Ureter (tissue), 1 donor: Measurements from ENCODE around the gene HCN1. TPM values are rescaled to one million over a fixed set of nuclear protein-coding genes. Genes with fewer than 3 reads are reported as not detected.
"Not testable (repeated sequence)": the region's sequence is repeated elsewhere in the genome, so short reads cannot be mapped to it uniquely, and the experiment has no call there.

ENCODE experiments used
- DNase-seq: peaks from one replicate; pipeline ENCODE4 v3.0.0-alpha.2; 2020; ENCODE audit warnings: low spot score
- total RNA-seq: library from RNA; stranded (reverse); gene quantifications from one replicate; pipeline ENCODE4 v1.2.4, GENCODE V29; 2023
- donor health status: DM: yes; HTN: yes; CAD: no.

HCN1 gene
- total RNA-seq, 1 donor from 2014 or later, result not detected

DNA sequence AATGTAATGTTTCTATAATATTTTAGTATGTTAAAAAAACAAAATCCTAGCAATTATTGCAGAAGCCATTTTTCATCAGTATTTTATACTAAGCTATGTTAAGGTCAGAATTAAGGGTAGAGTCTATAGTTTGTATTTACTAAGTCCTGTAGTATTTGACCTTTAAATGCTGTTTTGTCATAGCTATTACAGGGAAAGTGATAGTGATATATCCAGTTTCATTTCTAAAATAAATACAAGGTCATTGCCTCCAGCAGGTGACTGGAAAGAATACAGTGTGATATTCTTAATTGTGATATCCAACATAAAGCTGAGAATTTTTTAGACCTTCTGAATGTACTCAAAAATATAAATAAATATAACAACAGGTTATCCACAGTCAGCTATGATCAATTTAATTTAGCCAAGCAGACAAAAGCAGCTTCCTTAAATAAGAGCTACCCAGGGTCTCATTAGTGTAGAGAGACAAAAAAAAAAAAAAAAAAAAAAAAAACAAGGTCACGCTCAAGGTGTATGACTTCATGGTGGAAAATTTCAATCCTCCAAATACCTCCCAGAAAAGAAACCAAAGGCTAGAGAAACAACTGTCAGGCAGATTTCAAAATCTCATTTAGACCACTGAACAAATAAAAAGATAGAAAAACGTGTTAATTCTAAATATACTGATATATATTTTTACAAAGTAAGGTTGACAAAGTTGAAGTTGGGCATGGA, 278.7 kb downstream of the HCN1 start:
- no peak for DNase-seq

DNA sequence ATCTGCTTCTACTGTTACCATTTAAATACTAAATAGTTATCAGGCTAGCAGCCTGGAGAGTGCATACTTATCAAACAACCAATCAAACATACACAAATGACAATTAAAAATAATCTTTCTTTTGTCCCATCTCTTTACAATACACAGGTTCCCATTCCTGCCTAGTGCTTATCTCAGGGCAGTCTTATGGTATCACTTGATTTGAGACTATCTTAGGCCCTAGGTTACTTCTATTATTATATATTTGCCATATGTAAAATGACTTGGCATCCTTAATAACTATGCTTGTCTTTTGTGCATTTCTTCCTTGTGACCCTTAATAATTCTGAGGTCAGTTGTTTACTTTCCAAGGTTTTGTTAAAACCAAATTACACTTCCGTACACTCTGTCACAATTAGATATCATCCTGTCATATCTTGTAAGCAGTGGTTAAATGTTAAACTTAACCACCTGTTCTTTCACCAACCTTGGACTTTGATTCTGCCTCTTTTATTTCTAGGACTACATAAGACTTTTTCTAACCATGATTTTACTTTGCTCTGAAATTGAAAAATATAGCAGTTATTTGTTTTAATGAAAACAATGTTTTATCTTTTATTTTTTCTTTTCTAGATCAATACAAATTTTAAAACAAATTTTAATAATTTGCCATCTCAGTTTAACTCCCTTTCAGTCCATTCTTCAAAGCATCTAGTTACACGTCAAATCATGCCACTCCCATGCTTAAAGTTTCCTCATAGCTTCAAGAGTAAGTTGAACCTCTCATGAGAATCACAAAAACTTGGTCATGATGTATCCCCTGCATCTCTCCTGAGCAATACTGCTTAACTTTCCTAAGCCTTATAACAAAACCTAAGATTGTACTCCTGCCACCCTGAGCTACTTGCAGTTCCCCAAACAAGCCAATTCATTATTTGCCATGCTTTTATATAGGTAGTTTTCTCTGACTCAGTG, 281.3 kb downstream of the HCN1 start:
- DNase-seq, result no peak

DNA sequence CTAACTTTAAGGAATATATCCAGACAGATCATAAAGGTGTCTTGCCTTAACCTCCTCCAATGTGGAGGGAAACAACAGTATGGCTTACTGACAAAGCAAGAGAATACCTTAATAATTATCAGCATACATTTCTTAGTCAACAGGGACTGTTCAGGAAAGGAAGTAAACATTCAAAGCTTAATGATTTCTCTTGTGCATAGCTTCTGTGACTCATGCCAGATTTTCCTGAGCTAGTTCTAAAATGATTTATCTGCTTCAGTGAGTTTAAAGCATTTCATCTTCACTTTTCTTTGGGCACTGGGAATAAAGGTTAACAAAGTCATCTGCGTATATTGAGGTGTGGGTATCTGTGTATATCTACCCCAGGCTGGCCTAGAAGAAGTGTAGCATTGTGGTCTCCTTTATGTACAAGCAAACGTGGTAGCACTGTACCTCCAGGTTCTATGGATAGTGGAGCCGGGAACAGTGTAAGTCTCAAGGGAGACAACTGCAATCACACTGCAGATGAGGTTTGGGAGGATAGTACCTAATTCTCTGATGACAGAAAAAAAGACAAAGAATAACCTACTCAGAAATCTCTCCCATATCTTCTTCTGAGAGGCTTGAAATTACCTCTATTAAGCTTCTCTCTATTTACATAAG, 284.1 kb downstream of the HCN1 start:
- DNase-seq, result no peak

DNA sequence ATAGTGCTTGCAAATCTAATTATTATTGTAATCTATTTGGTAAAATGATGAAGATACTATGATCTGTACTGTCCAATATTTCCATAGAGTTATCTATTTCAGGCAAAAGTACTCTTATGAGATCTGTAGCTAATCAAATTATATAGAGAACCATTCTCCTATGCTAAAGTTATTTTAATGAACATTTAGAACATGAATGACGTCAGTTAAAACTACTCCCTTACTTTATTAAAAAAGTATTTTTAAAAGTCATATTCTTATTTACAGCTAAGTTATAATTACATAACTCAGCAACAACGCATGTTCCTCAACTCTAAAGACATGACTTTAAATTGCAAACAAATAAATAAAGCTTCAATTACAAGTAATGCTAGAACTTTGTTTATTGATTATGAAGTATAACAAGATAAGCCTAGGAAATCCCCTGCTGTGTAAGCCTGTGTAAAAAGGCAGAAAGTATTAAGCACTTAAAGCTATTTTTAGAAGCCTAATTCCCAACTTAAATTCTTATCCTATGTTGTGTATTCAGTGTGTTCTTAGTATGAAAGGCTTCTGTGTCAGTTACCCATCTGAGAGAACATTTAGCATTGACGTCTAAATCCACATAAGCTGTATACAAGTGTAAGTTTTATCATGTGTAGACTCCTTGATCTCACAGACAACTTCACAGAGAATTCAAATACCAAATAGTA, 285.7 kb downstream of the HCN1 start:
- DNase-seq, result no peak

DNA sequence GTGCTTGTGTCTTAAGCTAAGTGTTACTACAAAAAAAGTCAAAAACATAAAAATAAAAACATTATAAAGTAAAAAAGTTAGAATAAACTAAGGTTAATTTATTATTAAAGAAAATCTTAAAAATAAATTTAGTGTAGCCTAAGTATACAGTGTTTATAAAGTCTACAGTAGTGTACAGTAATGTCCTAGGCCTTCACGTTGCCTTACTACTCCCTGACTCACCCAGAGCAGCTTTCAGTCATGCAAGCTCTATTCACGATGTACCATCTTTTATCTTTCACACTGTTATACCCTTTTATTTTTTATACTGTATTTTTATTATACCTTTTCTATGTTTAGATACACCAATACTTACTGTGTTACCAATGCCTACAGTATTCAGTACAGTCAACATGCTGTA, 288.1 kb downstream of the HCN1 start:
- no peak for DNase-seq

DNA sequence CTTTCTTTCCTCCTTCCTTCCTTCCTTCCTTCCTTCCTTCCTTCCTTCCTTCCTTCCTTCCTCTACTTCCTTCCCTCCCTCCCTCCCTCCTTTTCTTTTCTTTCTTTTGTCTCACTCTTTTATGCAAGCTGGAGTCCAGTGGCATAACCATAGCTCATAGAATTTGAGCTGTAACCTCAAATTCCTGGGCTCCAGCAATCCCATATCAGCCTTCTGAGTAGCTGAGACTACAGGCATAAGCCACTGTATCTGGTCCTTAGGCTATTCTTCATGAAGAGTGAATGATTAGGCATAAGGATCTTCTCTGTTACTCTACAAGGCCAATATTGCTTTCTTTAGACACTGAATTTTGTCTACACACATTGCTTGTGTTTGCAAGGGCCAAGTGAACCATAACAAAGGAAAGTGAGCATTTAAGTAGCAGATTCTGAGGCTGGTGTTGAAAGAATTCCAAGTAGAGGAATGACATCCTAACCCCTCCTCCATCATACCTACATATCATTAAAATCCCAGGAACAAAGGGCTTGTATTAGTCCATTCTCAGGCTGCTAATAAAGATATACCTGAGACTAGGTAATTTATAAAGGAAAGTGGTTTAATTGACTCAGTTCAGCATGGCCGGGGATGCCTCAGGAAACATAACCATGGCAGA, 293.2 kb downstream of the HCN1 start:
- DNase-seq, result no peak

DNA sequence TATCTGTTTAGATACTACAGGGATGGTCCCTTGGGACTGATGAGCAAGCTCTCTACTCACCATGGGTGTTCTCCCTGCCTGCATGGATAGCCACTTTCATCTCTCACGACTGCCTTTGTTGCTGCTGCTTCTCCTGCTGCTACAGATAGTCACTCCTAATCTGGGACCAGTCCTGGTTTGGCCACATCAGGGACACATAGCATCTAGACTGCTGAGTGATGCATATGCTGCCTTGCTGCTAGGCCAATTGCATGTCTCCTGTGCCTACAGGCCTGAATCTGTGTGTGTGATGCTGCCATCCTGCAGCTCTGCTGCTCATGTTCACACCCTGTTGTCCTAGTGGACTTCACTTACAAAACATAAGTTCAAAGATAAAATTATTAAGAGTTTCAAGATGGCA, 297.1 kb downstream of the HCN1 start:
- no peak for DNase-seq

DNA sequence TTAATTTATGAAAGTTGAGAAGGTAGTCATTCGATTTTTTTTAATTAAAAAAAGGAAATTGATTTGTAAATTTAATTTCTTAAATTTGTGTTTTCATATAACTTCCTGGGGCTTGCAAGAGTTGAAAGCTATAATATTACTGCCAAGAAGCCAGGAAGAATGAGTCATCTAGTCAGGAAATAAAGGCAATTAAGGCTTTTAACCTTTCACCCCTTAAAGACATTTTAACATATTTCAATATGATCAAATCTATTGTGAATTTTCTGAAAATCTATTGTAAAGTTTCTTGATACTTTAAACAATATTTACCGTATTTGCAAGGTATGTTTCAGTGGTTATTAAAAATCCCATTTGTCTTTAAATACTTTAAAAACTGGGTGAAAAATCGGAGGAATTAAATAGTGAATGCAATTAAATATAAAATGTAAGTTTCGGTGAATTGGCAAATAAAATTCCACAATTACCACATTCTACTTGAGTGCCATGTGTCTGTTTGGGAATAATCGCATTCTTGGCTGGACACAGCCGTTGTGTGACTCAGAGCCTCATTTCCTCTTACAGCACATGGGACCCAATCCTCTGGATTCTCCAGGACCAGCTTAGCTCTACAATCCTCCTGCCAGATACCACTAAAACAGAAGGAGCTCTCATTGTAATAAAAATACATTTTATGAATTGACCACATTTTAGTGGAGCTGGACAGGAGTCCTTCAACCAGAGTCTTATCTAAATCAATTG, 310.7 kb downstream of the HCN1 start:
- no peak for DNase-seq

DNA sequence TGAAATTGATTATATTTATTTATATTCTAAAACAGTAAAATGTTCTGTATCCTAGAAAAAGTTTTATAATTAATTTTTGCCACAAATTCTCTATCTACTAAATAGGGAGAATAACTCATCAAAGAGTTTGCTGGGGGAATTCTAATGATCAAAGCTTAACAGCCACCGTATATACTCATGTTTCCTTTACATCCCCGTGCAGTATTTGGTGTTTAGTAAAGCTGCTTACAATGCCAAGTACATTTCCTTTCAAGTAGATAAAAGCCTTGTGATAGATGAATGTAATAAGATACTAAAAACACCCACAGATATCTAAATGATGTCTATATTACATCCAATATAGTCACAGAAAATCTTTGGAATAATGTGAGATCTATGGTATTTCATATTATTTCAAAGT, 312.2 kb downstream of the HCN1 start:
- DNase-seq, result no peak

DNA sequence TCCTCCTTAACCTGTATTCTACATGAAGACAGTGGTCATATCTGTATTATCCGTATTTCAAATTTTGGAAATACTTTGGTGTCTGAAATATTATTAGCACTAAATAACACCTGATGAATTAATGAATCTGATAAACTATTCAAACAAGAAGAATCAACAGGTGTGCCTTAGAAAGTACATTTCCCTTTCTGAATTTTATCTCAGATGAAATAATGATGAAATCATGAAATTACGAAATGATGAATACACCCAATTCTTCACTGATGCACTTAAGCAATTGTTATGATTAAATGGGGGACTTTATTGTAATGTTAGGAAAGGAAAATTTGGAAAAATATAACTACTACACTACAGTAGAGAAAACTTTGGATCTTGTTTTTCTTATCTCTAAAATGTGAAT, 313.6 kb downstream of the HCN1 start:
- no peak for DNase-seq

DNA sequence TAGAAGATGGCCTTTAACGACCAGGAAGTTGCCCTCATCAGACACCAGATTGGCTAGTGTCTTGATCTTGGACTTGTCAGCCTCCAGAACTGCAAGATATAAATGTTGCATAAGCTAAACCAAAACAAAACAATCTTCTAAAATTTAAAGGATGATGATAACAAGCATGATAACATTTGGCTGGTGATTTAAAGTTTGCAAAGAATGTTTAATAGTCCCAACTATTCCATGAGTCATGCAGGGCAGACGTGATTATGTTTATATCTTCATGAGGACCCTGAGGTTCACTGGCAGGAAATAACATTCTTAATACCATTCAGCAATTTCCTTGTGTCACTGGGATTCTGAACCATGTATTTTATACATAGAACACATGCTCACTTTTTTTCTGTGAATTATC, 319.8 kb downstream of the HCN1 start:
- DNase-seq, result no peak

DNA sequence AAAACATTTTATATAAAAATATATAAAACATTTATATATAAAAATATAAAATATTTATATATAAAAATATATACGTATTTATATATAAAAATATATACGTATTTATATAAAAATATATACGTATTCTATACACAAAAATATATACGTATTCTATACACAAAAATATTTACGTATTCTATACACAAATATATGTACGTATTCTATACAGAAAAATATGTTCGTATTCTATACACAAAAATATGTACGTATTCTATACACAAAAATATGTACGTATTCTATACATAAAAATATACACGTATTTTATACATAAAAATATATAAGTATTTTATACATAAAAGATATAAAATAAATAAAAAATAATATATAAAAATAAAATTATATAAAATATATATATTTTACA, 323.6 kb downstream of the HCN1 start:
- no peak for DNase-seq

DNA sequence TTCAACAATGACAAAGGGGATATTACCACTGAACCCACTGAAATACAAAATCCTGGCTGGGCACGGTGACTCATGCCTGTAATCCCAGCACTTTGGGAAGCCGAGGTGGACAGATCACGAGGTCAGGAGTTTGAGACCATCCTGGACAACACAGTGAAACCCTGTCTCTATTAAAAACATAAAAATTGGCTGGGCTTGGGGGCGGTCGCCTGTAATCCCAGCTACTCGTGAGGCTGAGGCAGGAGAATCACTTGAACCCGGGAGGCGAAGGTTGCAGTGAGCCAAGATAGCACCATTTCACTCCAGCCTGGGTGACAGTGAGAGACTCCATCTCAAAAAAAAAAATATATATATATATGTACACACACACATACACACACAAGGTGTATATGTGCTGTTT, 324.8 kb downstream of the HCN1 start:
- DNase-seq, result not testable (repeated sequence)

DNA sequence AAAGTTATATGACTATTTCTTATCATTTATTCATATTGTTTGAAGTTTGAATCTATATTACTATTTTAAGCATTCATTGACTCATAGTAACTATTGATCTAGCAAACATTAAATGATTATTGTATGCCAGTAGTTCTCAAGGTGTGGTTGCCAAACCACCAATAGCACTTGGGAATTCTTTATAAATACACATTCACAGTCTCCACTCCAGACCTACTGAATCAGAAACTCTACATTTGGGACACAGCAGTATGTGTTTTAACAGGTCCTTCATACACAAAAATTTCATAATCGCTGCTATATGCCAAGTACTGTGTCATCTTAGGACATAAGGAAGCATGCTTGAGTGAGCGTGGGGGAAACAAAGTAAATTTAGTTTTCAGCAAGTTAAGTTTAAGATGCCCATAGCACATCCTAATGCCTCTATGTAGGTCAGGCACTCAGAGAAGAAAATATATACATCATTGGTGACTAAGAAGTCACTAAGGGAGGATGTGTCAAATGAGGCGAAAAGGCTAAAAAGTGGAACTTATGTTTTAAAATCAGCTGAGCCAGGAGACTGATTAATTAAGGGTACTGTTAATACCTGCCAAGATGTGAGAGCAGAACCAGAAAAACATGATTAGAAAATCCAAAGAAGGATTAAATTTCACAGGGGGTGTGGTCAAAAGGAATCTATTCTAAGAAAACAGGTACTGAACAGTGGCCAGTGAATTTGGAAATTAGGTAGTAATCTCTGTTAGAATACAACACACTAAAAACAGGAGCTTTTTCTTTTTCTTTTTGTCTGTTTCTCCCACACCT, 340.8 kb downstream of the HCN1 start:
- DNase-seq, result no peak

DNA sequence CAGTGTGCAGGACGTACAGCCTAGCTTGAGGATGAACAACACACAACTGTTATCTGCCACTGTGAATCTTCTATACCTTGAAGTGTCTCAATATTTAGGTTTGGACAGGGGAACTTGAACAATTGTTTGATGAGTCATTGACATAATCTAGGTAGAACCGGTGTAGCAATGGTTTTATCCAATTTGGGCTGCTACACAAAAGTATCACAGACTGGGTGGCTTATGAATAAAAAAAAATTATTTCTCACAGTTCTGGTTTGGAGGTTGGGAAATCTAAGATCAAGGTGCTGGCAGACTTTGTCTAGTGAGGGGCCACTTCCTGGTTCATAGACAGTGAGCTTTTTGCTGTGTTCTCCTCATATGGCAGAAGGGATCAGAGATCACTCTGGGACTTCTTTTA, 359.7 kb downstream of the HCN1 start:
- DNase-seq, result no peak

DNA sequence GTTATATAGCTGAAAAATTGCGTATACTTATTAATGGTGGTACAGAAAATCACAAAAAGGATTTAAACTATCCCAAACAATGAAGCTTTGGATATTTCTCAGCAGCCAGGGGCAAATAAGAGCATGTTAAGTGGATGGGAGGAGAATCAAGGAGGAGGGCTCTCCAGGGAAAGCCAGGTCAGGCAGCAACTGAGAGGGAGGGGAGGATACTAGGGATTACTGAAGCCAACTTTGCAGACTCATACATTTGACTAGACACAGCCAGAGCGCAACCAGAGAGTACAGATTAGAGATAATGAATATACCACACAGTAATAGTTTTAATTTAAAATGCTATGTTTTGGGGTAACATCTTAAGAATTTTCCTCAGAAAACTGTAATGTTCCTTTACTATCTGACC, 360.2 kb downstream of the HCN1 start:
- DNase-seq, result no peak

DNA sequence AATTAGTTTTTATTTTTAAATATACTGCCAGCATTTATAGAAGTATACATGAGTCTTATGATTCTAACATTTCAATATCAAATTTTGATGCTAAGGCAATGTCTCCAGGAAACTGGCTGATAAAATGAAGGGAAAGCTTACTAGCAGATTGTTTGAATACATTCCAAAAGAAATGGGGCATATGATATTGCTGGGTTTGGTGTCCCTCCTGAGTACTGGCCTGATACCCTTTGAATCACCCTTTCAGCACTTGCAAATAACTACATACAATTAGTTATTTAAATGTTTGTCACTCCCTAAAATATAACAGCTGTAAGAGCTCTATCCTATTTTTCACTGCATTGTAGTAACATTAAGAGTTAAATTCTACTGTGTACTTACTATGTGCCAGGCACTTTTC, 360.8 kb downstream of the HCN1 start:
- no peak for DNase-seq

DNA sequence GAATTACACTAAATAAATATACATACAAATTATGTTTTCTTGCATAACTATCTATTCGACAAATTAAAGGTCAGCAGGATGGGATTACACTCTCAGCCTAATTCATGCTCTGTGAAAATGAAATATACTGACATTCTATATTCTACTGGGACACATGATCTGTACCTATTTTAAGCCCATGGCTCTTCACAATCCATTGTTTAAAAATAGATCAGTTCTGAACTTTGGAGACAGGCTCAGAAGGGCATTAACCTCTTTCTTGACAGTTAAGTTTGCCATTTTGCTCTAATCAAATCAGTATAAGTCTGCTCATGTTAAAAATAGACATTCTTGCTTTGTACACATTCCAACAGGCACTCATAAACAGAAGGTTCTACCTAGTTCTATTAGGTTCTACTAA, 361.2 kb downstream of the HCN1 start:
- DNase-seq, result no peak

DNA sequence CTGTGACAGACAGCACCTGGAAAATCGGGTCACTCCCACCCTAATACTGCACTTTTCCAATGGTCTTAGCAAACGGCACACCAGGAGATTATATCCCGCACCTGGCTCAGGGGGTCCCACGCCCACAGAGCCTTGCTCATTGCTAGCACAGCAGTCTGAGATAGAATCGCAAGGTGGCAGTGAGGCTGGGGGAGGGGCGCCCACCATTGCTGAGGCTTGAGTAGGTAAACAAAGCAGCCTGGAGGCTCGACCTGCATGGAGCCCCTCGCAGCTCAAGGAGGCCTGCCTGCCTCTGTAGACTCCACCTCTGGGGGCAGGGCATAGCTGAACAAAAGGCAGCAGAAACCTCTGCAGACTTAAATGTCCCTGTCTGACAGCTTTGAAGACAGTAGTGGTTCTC, 383.6 kb downstream of the HCN1 start:
- not testable (repeated sequence) for DNase-seq

DNA sequence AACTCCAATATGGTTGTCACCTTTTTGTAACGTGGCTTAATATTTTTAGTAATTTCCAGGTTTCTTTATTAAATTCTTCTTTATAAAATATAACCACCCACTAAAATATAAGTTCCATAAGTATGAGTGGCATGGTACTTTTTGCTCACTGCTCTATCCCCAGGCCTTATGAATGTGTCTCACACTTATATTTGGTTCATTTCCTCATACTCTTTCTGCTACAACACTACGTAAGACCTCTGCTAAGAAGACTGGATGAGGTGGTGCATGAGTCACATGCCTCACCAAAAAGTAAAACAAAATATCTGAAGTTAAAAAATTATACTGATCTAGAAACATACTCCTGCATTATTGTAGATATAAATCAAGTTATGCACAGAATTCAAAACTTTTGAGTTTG, 400.9 kb downstream of the HCN1 start:
- no peak for DNase-seq
